KBM-7 (cell line): ENCODE data around the gene RASD1.
"Not testable (repeated sequence)": the region's sequence is repeated elsewhere in the genome, so short reads cannot be mapped to it uniquely, and the experiment has no call there.

Source experiments
- DNase-seq: peaks from one replicate; pipeline ENCODE4 v3.0.0-alpha.2; 2015
- in situ Hi-C: fragments of 300-500 bp; cut with MboI; formaldehyde crosslinking; loops from 2 replicates; pipeline ENCODE4 v1.14.3; 2020; ENCODE audit warnings: low sequenced_read_pairs, low pct_unique_long_range_greater_than_20kb, mixed read lengths

Gene RASD1

GRCh38 chr17:17457680-17458079 is 38.5 kb downstream of the RASD1 start:
- DNase-seq: no peak
- in situ Hi-C loops: no loop called here

DNA sequence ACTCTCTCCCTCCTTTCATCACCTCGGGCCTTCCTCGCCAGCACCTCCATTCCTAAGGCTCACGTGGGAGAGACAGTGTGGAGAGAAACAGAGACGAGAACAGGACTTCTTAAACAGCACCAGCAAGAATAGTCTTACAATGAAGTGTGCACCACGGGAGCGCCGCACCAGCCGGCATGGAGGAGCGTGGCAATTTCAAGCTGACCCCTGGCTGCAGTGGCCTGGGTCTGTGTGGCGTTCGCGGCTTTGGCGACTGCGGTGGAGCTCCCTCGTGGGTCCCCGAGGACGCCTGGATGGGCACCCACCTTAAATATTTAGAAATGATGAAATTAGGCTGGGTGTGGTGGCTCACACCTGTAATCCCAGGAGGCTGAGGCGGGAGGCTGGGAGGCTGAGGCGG is 39.9 kb downstream of the RASD1 start:
- no peak for DNase-seq
- in situ Hi-C loops: no loop called here

DNA sequence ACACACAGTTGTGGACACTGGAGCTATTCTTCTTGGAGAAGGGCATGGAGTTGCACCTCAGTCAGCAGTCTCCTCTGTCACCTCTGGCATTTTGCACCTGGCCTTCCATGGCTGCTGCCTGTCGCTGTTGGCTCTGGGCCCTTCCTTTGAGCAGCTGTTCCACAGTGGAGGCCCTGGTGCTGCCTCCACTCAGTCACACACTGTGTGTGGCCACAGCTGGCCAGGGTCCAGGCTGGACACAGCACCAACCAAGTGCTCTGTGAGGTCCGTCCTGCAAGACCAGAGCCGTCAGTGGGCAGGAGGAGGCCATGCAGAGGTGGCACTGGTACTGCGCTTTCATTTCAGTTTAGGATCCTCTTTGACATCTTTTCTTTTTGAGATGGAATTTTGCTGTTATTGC is 41.0 kb downstream of the RASD1 start:
- in situ Hi-C loops: no loop called here
- DNase-seq: no peak

GRCh38 chr17:17454700-17455099 is 41.5 kb downstream of the RASD1 start:
- DNase-seq, in situ Hi-C loops: not testable (repeated sequence)

DNA sequence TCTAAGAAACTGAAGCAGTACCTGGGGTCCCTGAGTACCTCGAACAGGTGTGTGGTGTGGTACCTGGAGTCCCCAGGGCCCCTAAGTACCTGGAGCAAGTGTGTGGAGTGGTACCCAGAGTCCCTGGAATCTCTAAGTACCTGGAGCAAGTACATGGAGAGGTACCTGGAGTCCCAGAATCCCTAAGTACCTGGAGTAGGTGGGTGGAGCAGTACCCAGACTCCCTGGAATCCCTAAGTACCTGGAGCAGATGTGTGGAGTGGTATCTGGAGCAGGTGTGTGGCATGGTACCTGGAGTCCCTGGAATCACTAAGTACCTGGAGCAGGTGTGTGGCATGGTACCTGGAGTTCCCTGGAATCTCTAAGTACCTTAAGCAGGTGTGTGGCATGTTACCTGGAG is 41.9 kb downstream of the RASD1 start:
- in situ Hi-C loops: no loop called here
- no peak for DNase-seq

DNA sequence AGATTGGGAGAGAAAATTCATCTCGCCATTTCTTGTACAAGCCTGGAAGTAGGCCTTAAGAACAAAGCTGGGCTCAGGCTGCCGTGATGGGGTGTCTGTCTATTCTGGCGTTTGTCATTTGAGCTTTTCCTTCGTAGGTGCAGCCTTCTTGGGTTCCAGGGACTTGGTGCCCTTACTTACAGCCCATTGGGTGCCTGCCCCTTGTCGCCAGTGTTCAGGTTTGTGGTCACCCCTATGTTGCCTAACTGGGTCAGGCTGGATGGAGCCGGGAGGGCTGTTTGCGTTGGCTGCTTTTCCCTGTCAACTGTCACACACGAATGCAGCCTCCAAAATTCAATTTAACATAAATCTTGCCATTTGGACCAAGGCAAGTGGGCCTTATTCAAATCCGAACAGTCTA is 43.1 kb downstream of the RASD1 start:
- DNase-seq: no peak
- in situ Hi-C loops: no loop called here

DNA sequence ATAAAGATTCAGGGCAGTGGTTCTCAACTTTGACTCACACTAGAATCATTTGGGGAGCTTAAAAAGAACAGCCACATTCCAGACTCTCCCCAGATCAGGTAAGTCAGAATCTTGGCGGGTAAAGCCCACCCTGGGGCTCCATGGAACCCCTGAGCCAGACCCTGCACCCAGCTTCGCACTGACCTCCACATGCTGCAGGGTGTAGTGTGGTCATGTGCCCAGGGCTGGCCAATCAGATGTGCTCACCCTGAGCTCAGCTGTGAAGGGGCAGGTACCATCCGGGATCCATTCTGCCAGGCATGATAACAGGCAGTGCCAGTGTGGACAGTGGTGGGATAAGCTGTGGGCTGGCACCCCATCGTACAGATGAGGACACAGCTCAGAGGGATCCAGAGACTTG is 47.5 kb downstream of the RASD1 start:
- DNase-seq: no peak
- in situ Hi-C loops: no loop called here

GRCh38 chr17:17448076-17448475 is 48.1 kb downstream of the RASD1 start:
- no peak for DNase-seq
- in situ Hi-C loops: no loop called here

- no peak for DNase-seq
- in situ Hi-C loops: no loop called here
Observed at GRCh38 chr17:17447264-17447663, 48.9 kb downstream of the RASD1 start.

DNA sequence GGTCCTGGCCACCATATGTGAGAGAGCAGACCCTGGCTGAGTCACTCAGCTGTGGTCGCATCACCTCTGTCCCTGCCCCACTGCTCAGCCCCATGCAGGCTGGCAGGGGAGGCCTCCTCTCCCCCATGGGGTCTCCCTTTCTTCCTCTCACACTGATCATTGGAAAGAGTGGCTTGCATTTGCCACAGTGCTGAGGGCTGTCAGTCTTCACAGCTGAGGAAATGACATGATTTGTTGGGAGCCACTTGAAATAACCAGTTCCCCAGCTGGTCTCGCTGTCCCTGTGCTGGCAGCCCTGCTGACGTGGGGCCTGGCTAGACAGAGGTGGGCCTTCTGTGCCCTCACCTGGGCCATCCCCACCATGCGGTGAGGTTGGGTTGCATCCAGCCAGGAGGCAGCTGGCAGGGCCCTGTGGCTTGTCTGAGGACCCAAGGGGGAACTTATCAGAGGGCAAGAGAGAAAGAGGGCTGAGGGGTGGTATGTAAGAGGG is 49.5 kb downstream of the RASD1 start:
- no peak for DNase-seq
- in situ Hi-C loops: no loop called here

DNA sequence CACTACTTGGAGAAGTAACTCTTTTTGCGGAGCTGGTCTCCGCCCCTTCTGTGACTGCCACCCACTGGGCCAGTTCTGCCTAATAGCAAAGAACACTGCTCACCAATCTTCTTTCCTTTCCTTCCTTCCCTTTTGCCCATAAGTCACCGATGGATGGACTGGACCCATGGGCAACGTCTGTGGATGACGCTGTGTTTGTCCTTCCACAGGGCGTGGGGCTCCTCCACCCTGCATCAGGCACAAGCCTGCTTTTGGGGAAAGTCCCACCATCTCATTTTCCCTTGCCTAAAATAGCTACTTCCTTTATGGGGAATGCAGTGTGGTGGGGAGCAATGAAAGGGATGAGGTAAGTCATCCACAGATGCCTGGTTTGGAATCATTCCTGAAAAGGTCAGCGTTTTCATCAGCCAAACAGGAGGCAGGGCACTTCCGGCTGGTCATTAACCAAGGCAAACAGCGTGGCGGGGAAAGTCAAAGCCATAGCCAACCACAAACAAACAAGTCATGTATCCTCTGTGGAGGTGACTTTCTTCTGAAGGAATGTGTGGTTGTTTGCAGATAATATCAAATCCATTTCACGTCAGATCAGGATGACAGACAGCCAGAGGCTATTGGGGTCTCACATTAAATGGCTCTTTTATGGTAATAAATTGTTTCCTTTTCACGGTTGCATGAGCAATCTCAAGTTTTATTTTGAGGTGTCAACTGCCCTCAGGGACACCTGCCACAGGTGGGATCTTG is 50.1 kb downstream of the RASD1 start:
- in situ Hi-C loops: no loop called here
- no peak for DNase-seq

DNA sequence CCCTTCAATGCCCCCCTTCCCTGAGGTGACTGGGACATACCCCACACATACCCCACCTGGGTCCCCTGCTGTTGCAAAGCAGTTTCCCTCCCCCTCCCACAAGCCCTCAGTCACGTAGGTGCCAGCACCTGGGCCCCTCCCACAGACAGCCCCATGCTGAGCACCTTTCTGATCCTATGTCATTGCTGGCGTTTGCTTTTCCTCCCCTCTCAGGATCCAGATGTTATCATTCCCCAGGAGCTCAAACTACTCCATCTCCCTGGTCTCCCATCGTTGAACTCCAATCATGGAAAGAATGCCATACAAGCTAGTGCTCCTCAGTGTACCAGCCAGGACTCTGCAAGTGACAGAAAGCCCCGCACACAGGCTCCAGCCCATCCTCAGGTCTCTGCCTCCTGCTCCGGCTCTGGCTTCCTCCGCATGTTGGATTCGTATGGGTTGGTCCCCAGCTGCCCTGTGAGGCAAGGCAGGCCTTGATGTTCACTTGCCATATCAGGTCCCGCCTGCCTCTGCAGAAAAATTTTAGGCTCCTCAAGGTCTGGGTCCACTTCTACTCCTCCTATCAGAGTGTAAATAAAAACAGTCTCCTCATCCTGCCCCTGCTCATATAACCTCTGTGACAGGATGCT is 50.8 kb downstream of the RASD1 start:
- in situ Hi-C loops: no loop called here
- no peak for DNase-seq
